A375 (cell line): ENCODE results near the gene ZNF835. TPM values are rescaled to one million over a fixed set of nuclear protein-coding genes. Genes with fewer than 3 reads are reported as not detected.

Experiments
- total RNA-seq: library from RNA; depleted of rRNA; stranded (reverse); fragments of >200 nt; shearing (Covaris generic); gene quantifications from 2 replicates; pipeline ENCODE4 v1.2.3, GENCODE V29; 2014; rRNA removed

ZNF835 gene
- 0.98 and 2.0 TPM in 2 replicates for total RNA-seq

GRCh38 chr19:56671613-56671994 lies at the start of gene ZNF835:
TSS of gene ZNF835 (minus strand) at chr19:56671757. CDS start at chr19:56665198, 6,559 bp downstream.

GRCh38 chr19:56642711-56643459 lies 28.7 kb downstream of the ZNF835 start, which contains the start of gene SMIM17:
TSS of gene SMIM17 (plus strand) at chr19:56643159. CDS start at chr19:56645668, 2,509 bp downstream.

Other genes with a start within 250 kb of the ZNF835 start
- not detected in 2 replicates for gene ZNF667, start 194.4 kb downstream of the ZNF835 start, total RNA-seq
- gene ZNF471, start 163.9 kb downstream of the ZNF835 start, total RNA-seq, result 0.68 and 1.5 TPM in 2 replicates
- gene ZFP28, start 132.8 kb downstream of the ZNF835 start, total RNA-seq, result 1.5 and 3.2 TPM in 2 replicates
- gene ZNF470, start 104.3 kb downstream of the ZNF835 start, total RNA-seq, result 2.2 and 2.6 TPM in 2 replicates
- 3.1 and 3.5 TPM in 2 replicates for gene ZNF71, start 76.5 kb downstream of the ZNF835 start, total RNA-seq
- gene SMIM17, start 28.6 kb downstream of the ZNF835 start, total RNA-seq, result not detected in 2 replicates
- 0.11 and 0.26 TPM in 2 replicates for gene PEG3, start 169.0 kb upstream of the ZNF835 start, total RNA-seq
- not detected in 2 replicates for gene ZIM2, start 169.0 kb upstream of the ZNF835 start, total RNA-seq